ENCODE measurements around the gene SQOR.

SQOR gene

DNA sequence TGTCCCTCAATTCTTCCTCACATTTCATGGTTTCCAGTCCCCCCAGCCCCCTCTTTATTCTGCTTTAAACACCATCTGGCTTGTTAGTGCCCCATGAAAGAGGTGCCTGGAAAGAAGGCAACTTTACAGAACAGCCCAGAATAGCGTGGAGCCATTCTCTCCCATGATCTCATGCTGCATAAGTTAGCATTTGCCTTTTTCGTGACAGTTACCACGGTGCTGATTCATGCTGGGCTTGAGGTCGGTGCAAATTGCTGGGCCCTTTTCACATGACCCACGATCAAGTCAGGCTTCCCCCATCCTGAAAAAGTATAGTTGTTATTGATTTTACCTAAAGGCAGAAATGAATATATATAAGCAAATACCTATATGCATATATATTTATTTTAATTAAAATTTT lies 29.6 kb downstream of the SQOR start:
- DNase-seq, result no peak

GRCh38 chr15:45665261-45665660 lies 30.4 kb downstream of the SQOR start:
- DNase-seq, result no peak

DNA sequence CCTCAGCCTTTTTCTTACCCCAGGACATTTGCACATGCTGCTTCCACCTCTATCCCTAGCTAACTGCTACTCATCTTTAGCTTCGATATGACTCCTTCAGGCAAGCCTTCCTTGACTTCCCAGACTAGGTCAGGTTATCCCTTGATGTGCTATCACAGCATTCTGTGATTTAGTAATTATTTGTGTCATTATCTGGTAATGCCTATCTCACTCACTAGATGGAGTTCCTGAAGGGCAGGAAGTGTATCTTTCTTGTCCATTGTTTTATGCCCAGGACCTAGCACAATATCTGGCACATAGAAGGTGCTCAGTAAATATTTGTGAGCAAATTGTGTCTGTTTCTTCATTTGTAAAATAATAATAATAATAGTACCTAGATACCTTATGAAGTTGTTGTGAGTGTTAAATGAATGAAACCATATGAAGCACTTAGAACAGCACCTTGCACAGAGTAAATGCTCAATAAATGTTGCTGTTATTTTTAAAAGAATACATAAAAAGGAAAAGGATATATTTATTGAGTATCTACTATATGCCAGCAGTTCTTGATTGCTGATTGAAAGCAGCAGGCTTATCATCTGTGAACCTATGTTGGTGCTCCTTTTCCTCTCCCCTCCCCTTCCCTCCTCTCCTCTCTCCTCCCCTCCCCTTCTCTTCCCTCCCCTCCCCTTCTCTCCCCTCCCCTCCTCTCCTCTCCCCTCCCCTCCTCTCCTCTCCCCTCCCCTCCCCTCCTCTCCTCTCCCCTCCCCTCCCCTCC lies 31.5 kb downstream of the SQOR start:
- no peak for DNase-seq

DNA sequence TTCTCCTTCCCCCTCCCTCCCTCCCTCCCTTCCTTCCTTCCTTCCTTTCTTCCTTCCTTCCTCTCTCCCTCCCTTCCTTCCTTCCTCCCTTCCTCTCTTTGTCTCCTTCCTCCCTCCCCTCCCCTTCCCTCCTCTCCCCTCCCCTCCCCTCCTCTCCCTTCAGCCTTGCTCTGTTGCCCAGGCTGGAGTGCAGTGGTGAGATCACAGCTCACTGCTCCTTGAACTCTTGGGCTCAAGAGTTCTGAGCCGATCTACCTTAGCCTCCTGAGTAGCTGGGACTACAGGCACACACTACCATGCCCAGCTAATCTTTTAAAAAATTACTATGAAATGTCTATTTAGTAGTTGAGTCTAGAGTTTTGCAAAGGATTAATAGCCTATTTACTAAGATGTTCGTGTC lies 32.2 kb downstream of the SQOR start:
- no peak for DNase-seq

- no peak for DNase-seq
Observed at GRCh38 chr15:45668386-45668785, 33.6 kb downstream of the SQOR start.

GRCh38 chr15:45669422-45669821 lies 34.6 kb downstream of the SQOR start:
- no peak for DNase-seq

- DNase-seq, result no peak
Observed at GRCh38 chr15:45670091-45670490, 35.3 kb downstream of the SQOR start.

DNA sequence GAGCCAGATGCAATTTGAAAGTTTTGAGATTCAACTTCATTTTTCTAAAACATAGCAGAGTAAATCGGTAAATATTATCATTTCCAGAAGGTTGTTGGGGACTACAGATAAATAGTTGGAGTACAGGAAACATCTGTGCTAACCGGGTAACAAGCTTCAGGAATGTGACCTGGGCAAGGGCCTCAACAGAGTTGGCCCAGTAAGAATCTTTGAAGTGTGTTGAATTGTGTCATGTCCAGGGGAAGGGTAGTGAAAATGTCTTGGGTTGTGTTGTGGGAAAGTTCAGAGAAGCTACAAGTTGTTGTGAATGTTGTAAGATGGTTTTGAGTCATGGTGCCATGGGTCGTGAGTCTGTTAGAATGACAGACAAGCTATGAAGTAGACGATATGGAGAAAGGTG lies 35.7 kb downstream of the SQOR start:
- no peak for DNase-seq

- no peak for DNase-seq
Observed at GRCh38 chr15:45674677-45675076, 39.8 kb downstream of the SQOR start.

GRCh38 chr15:45677797-45678196 lies 43.0 kb downstream of the SQOR start:
- DNase-seq, result no peak

DNA sequence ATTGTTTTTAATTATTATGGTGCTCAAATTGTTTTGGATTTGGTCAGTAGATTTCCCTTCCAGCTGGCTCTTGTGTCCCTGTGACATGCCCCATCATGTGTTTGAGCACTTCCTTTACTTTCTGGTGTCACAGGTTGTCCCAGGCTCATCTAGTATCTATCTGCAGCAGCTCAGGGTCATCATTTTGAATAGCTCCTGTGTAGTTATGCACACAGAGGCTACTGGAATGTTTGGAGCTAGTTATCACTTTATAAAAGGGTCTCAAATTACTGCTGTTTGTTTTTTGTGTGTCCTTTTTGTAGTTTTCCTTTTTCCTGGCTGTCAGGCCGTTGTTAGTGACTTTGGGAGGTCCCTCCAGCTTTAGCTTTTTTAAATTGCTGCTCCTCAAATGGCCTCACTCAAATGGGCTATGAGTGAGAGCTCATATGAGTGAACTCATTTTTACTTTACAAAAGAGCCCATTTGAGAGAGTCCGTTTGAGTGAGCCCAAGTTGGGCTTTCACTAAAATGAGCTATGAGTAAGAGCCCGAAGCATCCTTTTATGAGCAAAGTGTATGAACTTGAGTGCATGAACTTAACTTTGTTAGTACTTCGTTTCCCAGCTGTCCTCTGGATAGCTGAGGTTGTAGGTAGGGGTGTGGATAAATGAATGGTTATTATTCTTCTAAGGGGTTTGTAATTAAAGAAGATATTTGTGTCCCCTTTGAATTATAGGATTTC lies 43.8 kb downstream of the SQOR start:
- DNase-seq, result no peak

- no peak for DNase-seq
Observed at GRCh38 chr15:45684533-45684932, 49.7 kb downstream of the SQOR start.

GRCh38 chr15:45689616-45690015 lies 54.8 kb downstream of the SQOR start:
- no peak for DNase-seq

GRCh38 chr15:45690581-45691260 lies 55.9 kb downstream of the SQOR start:
- no peak for DNase-seq

DNA sequence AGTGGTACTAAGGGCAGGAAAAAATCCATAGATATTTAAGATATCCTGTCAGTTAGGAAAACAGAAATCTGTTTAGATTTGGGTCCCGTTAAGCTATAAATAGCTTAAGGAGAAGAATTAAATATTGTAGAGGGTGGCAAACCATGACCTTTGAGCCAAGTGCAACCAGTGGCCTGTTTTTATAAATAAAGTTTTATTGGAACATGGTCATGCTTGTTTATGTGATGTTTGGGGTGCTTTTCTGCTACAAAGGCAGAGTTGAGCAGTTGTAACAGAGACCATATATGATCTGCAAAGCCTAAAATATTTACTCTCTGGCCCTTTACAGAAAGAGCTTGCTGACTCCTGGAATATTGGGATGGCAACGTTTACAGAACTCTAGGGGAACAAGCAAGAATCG lies 66.3 kb downstream of the SQOR start:
- DNase-seq, result no peak

GRCh38 chr15:45702041-45702440 lies 67.2 kb downstream of the SQOR start:
- DNase-seq, result no peak

- DNase-seq, result no peak
Observed at GRCh38 chr15:45703670-45704328, 69.0 kb downstream of the SQOR start.

GRCh38 chr15:45704329-45705249 lies 69.8 kb downstream of the SQOR start:
- DNase-seq, result no peak

DNA sequence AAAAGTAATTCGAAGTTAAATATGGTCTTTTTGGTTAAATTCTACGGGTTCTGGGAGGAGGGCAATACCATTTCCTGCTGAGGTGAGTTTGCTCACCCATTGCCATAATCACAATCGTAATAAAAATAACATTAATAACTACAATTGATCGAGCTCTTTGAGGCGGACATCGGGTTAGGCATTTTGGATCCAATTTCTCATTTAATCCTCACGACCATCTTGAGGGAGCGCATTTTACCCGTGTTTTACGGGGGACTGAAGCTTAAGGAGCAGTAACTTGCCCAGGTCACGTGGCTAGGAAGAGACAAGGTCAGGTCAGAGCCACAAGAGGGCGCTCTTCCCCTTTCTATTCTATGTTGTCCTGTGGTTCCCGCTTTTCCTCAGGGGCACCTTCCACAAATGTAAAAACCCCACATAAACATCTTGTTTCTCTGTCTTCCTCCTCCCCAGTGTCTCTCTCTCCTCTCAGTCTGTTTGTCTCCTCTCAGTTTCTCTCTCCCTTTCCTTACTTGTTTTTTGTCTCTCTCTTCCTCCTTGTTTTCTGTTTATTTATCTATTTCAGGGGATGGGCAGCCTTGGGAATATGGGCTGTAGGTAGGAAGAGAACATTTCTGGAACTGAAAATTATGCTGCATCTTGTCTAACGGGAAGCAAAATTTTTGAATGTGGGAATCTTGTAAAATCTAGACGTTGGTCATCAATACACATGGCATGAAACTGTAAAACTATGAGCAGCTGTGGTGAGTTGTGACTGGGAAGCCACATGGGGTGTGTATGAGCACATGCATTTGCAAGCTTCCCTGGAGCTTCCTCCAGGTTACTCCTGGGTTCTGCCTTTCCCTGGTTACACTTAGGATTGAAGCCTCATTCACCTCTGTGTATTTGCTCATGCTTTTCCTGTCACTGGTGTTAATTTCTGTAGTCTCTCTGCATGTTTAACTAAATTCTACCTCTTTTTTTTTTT lies 71.0 kb downstream of the SQOR start:
- peak; percentile 69 for DNase-seq

GRCh38 chr15:45710657-45711056 lies 75.8 kb downstream of the SQOR start:
- no peak for DNase-seq

Measured in NCI-H774 (cell line).